GM21529 (cell line): ENCODE measurements around the gene FTH1.
"Not testable (repeated sequence)": the region's sequence is repeated elsewhere in the genome, so short reads cannot be mapped to it uniquely, and the experiment has no call there.

Experiments used
- ATAC-seq: cut with Tn5 transposase; IDR thresholded peaks from one replicate; pipeline ENCODE4 v1.9.1; 2021; ENCODE audit not compliant: unreplicated experiment

Gene FTH1

DNA sequence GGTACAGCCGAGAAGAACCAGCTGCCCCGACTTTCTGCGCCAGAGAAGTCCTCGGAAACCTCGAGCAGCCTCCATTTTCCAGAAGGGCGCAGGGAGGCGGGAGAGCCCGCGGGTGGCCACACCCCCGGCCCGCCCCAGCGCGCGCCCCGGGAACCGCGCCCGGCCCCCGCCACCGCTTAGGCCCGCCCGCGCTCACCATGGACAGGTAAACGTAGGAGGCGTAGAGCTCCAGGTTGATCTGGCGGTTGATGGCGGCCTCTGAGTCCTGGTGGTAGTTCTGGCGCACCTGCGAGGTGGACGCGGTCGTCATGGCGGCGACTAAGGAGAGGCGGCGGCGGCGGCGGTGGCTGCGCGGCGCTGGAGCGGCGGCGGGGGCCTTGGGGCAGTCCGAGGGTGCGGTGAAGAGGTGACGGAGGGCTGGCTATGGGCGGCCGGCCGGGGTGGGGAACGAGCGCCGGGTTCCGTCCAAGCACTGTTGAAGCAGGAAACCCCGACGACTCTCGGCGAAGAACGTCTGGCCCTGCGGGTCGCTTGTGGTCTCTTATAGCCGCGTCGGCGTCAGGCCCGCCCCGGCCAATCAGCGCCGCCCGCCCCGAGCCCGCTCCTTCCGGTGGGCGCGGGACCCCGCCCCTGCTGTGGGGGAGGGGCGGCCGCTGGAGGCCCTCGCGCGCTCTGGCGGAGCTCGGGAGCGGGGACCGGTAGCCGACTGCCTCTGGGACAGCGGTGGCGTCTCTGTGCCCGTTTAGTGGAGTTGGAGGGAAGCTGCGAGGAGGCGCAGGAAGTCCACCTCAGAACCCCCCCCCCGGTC, at the start of gene FTH1:
TSS of gene FTH1 (minus strand) at position 519 of the 808 bp plus-strand sequence. CDS start at position 310, 209 bp downstream.
- peak; percentile 41 for ATAC-seq

- no peak for ATAC-seq
Observed at GRCh38 chr11:62015615-62016014, 48.2 kb upstream of the FTH1 start.

- no peak for ATAC-seq
Observed at GRCh38 chr11:62013537-62014476, 46.4 kb upstream of the FTH1 start.

GRCh38 chr11:62012832-62013461, 45.5 kb upstream of the FTH1 start:
- no peak for ATAC-seq

DNA sequence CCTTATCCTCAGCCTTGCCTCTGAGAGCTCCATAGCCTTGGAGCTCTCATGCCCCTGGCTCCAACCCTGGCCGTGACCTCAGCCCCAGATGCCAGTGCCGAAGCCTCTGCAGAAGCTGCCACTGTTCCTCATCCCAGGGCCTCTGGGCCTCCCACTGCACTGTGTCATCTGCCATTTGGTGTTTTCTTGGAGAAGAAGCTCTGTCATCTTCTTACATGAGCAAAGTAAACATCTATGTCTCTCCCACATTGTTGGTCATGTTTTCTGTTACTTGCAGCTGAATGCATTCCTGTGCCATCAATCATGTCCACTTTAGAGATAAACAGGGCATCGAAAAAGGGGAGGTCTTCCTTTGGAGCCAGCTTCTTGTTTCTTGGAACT, 45.0 kb upstream of the FTH1 start:
- ATAC-seq: no peak

DNA sequence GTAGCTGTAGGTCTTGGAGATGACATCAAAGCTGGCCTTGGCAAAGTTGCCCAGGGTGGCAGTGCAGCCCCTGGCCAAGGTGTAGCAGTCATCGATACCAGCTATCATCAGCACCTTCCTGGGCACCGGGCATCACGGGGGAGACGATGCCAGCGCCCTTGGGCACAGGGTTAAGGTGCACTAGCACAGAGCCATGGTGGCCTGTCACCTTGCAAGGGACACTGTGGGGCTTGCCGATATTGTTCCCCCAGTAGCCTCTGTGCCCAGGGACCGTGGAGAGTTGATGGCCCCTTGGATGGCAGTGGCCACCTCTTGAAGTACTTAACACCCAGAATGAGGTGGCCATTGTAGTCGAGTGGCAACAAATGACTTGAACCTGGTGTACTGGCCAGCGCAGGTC, 44.4 kb upstream of the FTH1 start:
- no peak for ATAC-seq

DNA sequence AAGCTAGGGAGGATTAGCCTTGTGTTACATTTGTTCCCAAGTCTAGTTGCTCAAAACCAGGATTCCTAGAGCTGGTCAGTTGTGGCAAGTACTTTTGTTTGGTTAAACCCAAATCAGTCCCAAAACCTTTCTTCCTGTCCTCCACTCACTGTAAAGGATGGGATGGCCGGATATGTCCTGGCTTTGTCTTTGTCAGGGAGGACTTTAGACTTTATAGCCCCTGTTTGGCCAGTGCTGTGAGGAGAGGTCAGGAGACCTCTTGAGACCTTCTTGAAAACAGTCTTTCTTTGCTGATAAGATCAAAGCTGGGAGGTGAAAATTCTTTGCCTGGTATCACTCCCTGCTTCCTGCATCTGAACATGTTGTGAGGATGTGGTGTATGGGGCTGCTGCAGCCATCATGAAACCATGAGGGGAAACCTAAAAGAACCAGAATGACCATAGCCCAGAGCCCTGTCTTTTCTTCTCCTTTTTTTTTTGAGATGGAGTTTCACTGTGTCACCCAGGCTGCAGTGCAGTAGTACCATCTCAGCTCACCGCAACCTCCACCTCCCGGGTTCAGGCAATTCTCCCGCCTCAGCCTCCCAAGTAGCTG, 43.6 kb upstream of the FTH1 start:
- no peak for ATAC-seq

DNA sequence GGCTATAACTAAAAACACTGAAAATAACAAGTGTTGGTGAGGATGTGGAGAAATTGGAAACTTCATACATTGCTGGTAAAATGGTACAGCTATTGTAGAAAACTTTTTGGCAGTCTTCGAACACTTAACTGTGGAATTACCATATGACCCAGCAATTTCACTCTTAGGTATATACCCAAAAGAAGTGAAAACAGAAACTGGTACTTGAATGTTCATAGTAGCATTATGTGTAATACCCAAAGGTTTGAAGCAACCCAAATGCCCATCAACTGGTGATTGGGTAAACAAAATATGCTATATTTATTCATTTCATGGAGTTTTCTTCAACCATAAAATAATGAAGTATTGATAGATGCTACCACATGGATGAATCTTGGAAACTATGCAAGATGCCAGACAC, 40.8 kb upstream of the FTH1 start:
- ATAC-seq: no peak

- peak; percentile 83 for ATAC-seq
Observed at GRCh38 chr11:62004473-62004872, 37.0 kb upstream of the FTH1 start.

DNA sequence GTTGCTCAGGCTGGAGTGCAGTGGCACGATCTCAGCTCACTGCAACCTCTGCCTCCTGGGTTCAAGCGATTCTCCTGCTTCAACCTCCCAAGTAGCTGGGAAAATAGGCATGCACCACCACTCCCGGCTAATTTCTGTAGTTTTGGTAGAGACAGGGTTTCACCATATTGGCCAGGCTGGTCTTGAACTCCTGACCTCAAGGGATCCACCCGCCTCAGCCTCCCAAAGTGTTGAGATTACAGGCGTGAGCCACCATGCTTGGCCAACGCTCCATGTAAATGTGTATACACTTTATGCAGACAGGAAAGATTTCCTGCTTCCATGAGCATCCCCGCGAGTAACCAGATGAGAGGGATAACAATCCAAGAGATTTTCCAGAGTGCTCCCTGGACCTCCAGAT, 34.8 kb upstream of the FTH1 start:
- not testable (repeated sequence) for ATAC-seq

- ATAC-seq: no peak
Observed at GRCh38 chr11:62001450-62002191, 34.2 kb upstream of the FTH1 start.

- no peak for ATAC-seq
Observed at GRCh38 chr11:62000539-62001446, 33.4 kb upstream of the FTH1 start.

GRCh38 chr11:61999141-61999975, 31.9 kb upstream of the FTH1 start:
- no peak for ATAC-seq

DNA sequence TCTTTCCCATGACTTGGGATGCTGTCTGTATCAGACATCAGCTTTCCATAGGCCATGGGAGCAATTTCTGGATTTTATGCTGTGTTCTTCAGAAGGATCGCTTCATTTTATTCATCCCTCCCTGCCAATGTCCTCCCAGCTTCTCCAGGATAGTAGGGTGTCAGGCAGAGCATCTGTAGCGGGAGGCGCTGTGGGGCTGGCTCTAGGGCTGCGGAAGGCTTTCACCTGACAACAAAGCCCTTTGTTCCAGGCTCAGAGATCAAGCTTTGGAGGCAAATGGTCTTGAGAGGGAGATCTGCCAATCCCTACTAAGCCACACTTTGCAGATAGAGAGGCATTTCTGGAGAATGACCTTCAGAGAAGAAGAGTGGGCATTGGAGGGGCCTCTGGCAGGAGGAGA, 29.5 kb upstream of the FTH1 start:
- no peak for ATAC-seq

DNA sequence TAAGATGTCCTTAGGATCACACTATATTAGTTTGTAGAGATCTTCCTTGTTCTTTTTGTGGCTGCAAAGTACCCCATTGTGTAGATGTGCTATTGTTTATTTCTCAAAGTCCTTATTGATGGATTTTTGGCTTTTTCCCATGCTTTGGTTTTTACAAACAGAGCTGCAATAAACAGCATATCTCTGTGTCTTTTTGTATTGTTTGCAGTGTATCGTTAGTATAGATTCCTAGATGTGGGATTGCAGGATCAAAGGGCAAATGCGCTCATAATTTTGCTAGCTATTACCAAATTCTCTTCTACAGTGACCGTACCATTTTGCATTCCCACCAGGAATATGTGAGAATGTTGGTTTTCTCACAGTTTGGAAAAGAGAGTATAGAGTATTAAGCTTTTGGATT, 27.5 kb upstream of the FTH1 start:
- no peak for ATAC-seq

GRCh38 chr11:61985869-61986268, 18.4 kb upstream of the FTH1 start:
- no peak for ATAC-seq

GRCh38 chr11:61983419-61983818, 16.0 kb upstream of the FTH1 start:
- ATAC-seq: no peak

GRCh38 chr11:61980783-61981541, 13.5 kb upstream of the FTH1 start:
- no peak for ATAC-seq
